ENCODE results near the gene FRMD1. TPM values are rescaled to one million over a fixed set of nuclear protein-coding genes. Genes with fewer than 3 reads are reported as not detected.

The FRMD1 gene
- total RNA-seq, 4 donors from 2014 or later, result 0.04 to 0.12 TPM; not detected in 2

- DNase-seq (no peak), ATAC-seq (peak; percentile 41 to 48)
- no peaks in the 10 kb centered on the region for H3K9me3 ChIP-seq
- peak overlapping the region; percentile 27 to 55 (median 38) for H3K4me3 ChIP-seq
- H3K4me1 ChIP-seq, result peaks cover 7 to 24% of the 10 kb centered on the region in 2 donors
- H3K36me3 ChIP-seq, result no peaks in the 10 kb centered on the region
- in situ Hi-C loops (cut with MboI; ENCODE audit: low sequenced_read_pairs in 4 of 4), result no loop called here
- peaks cover 0 to 7% (median 6%) of the 10 kb centered on the region in 3 donors for H3K27me3 ChIP-seq
- intact Hi-C loops (cut with DNase I; ENCODE audit: low total_unique reads), result no loop called here
- peak overlapping the region; percentile 67 to 80 (median 74) for H3K27ac ChIP-seq
- TF ChIP-seq POLR2A (IDR thresholded peaks at IDR 0.05) (no peak), CTCF (IDR thresholded peaks at IDR 0.05 in 4 of 5, conservative IDR thresholded peaks at IDR 0.05 in 1 of 5) (no peak)
Measured at GRCh38 chr6:168035098-168035660, 43.8 kb downstream of the FRMD1 start.

- H3K27ac ChIP-seq, result peak overlapping the region; percentile 67 to 78 (median 74)
- in situ Hi-C loops (cut with MboI; ENCODE audit: low sequenced_read_pairs in 4 of 4) (no loop called here), intact Hi-C loops (cut with DNase I; ENCODE audit: low total_unique reads) (no loop called here)
- ATAC-seq (no peak), DNase-seq (no peak)
- H3K27me3 ChIP-seq, result peaks cover 0 to 7% (median 6%) of the 10 kb centered on the region in 3 donors
- no peaks in the 10 kb centered on the region for H3K36me3 ChIP-seq
- H3K4me1 ChIP-seq, result peaks cover 7 to 24% of the 10 kb centered on the region in 2 donors
- TF ChIP-seq POLR2A (IDR thresholded peaks at IDR 0.05) (no peak), CTCF (IDR thresholded peaks at IDR 0.05 in 4 of 5, conservative IDR thresholded peaks at IDR 0.05 in 1 of 5) (no peak)
- no peaks in the 10 kb centered on the region for H3K9me3 ChIP-seq
- H3K4me3 ChIP-seq, result peak overlapping the region in 1 of 4 donors; percentile 48
Measured at GRCh38 chr6:168034537-168034936, 44.5 kb downstream of the FRMD1 start.

GRCh38 chr6:168033791-168034190 is 45.2 kb downstream of the FRMD1 start:
- no peak overlapping the region for H3K4me3 ChIP-seq
- peak overlapping the region; percentile 67 to 78 (median 74) for H3K27ac ChIP-seq
- intact Hi-C loops (cut with DNase I; ENCODE audit: low total_unique reads), result no loop called here
- no peak for ATAC-seq
- peaks cover 7 to 24% of the 10 kb centered on the region in 2 donors for H3K4me1 ChIP-seq
- H3K27me3 ChIP-seq, result peaks cover 0 to 7% (median 6%) of the 10 kb centered on the region in 3 donors
- TF ChIP-seq POLR2A (IDR thresholded peaks at IDR 0.05) (no peak), CTCF (IDR thresholded peaks at IDR 0.05 in 4 of 5, conservative IDR thresholded peaks at IDR 0.05 in 1 of 5) (no peak)
- in situ Hi-C loops (cut with MboI; ENCODE audit: low sequenced_read_pairs in 4 of 4), result no loop called here
- H3K36me3 ChIP-seq, result no peaks in the 10 kb centered on the region
- H3K9me3 ChIP-seq, result no peaks in the 10 kb centered on the region
- DNase-seq, result no peak

GRCh38 chr6:168032005-168032760 is 46.8 kb downstream of the FRMD1 start:
- DNase-seq (no peak), ATAC-seq (no peak)
- Histone ChIP-seq H3K36me3 (no peaks in the 10 kb centered on the region), H3K27ac (peak overlapping the region; percentile 57 to 78 (median 74)), H3K9me3 (no peaks in the 10 kb centered on the region), H3K4me3 (no peak overlapping the region), H3K4me1 (peaks cover 7 to 24% of the 10 kb centered on the region in 2 donors), H3K27me3 (peaks cover 0 to 6% (median 0%) of the 10 kb centered on the region in 3 donors)
- TF ChIP-seq POLR2A (IDR thresholded peaks at IDR 0.05), result no peak
- no peak for TF ChIP-seq CTCF (IDR thresholded peaks at IDR 0.05 in 4 of 5, conservative IDR thresholded peaks at IDR 0.05 in 1 of 5)
- intact Hi-C loops (cut with DNase I; ENCODE audit: low total_unique reads) (no loop called here), in situ Hi-C loops (cut with MboI; ENCODE audit: low sequenced_read_pairs in 4 of 4) (no loop called here)

Data from gastrocnemius medialis (tissue), 4 donors.